IPS-20b (cell line): ENCODE measurements around the gene OR5B21.

Experiments
- H3K27ac ChIP-seq: one replicate; pipeline ENCODE4 v1.5.1; 2013; ENCODE audit warnings: low read length
- H3K27me3 ChIP-seq: 2 replicates; pipeline ENCODE4 v1.6.1; 2013; ENCODE audit warnings: mild to moderate bottlenecking, low read length, inconsistent platforms; ENCODE audit not compliant: insufficient read depth
- H3K36me3 ChIP-seq: 2 replicates; pipeline ENCODE4 v1.6.1; 2013; ENCODE audit warnings: low read depth, mild to moderate bottlenecking, inconsistent platforms, low read length, moderate library complexity; ENCODE audit not compliant: insufficient read depth
- H3K4me1 ChIP-seq: 2 replicates; pipeline ENCODE4 v1.6.1; 2013; ENCODE audit warnings: mild to moderate bottlenecking, control low read depth, inconsistent platforms, low read length, moderate library complexity; ENCODE audit not compliant: insufficient read depth
- H3K4me3 ChIP-seq: 2 replicates; pipeline ENCODE4 v1.5.1; 2013; ENCODE audit warnings: mild to moderate bottlenecking, low read length, inconsistent platforms
- H3K9ac ChIP-seq: 2 replicates; pipeline ENCODE4 v1.6.1; 2013; ENCODE audit warnings: low read depth, mild to moderate bottlenecking, inconsistent platforms, low read length, moderate library complexity
- H3K9me3 ChIP-seq: 2 replicates; pipeline ENCODE4 v1.6.1; 2013; ENCODE audit warnings: mild to moderate bottlenecking, low read depth, low read length, inconsistent platforms; ENCODE audit not compliant: insufficient read depth

Gene OR5B21

DNA sequence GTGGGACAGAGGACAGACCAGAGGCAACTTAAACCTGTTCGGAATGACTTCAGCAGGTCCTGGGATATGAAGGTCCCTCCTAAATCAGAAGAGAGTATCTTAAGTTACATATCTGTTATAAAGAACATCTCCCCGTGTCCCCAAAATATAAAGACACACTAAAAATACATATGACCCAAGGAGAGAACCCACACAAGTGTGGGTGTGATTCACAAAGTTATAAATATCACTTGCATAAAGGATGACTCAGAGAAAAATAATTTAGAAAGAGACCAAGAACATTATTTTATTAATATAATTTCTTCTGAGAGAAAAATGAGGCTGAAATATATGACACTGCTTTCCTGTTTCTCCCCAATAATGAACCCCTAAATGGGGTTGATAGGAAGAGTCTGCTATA, 14.2 kb downstream of the OR5B21 start:
- H3K9me3 ChIP-seq, result no peaks in the 10 kb centered on the region
- no peaks in the 10 kb centered on the region for H3K4me1 ChIP-seq
- H3K27ac ChIP-seq, result no peak overlapping the region
- H3K4me3 ChIP-seq, result no peak overlapping the region
- no peaks in the 10 kb centered on the region for H3K27me3 ChIP-seq
- no peak overlapping the region for H3K9ac ChIP-seq
- H3K36me3 ChIP-seq, result no peaks in the 10 kb centered on the region

DNA sequence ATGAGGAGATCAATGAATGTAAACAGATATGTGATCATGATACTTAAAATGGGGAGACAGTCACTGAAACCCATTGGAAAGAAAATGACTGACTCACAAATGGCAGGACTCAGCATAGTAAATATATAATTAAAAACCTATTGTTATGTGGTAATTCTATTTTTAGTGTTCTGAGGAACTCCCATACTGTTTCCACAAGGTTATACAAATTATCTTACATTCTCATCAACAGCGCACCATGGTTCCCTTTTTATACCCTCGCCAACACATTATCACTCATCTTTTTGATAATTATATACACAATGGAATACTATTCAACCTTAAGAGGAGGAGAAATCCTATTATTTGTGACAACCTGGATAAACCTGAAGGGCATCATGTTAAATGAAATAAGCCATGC, 17.1 kb downstream of the OR5B21 start:
- Histone ChIP-seq H3K4me3 (no peak overlapping the region), H3K4me1 (no peaks in the 10 kb centered on the region), H3K9ac (no peak overlapping the region), H3K27me3 (no peaks in the 10 kb centered on the region), H3K9me3 (no peaks in the 10 kb centered on the region), H3K27ac (no peak overlapping the region), H3K36me3 (no peaks in the 10 kb centered on the region)

DNA sequence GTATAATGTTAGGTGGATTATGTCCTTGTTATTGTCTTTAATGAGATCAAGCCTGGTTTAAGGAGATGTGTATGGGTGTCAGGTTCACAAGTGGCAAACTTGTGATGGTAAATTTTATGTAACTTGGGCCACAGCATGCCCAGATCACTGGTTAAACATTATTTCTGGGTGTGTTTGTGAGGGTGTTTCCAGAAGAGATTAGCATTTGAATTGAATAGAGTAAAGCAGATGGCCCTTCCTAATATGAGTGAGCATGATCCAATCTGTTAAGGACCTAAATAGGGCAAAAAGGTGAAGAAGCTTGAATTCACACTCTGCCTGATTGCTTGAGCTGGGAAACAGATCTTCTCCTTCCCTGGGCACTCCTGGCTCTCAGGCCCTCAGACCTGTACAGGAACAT, 20.7 kb downstream of the OR5B21 start:
- Histone ChIP-seq H3K9ac (no peak overlapping the region), H3K27me3 (no peaks in the 10 kb centered on the region), H3K36me3 (no peaks in the 10 kb centered on the region), H3K27ac (no peak overlapping the region), H3K9me3 (no peaks in the 10 kb centered on the region), H3K4me1 (no peaks in the 10 kb centered on the region), H3K4me3 (no peak overlapping the region)

- Histone ChIP-seq H3K36me3 (no peaks in the 10 kb centered on the region), H3K27ac (no peak overlapping the region), H3K9ac (no peak overlapping the region), H3K27me3 (no peaks in the 10 kb centered on the region), H3K4me3 (no peak overlapping the region), H3K9me3 (no peaks in the 10 kb centered on the region), H3K4me1 (no peaks in the 10 kb centered on the region)
Observed at GRCh38 chr11:58485961-58486360, 21.9 kb downstream of the OR5B21 start.

- H3K27me3 ChIP-seq, result no peaks in the 10 kb centered on the region
- H3K36me3 ChIP-seq, result no peaks in the 10 kb centered on the region
- no peak overlapping the region for H3K4me3 ChIP-seq
- no peaks in the 10 kb centered on the region for H3K4me1 ChIP-seq
- H3K9me3 ChIP-seq, result peaks cover 35% of the 10 kb centered on the region; the same call in 1 of the 2 replicates
- no peak overlapping the region for H3K27ac ChIP-seq
- H3K9ac ChIP-seq, result no peak overlapping the region
Observed at GRCh38 chr11:58471892-58472291, 36.0 kb downstream of the OR5B21 start.

GRCh38 chr11:58466293-58466692, 41.6 kb downstream of the OR5B21 start:
- Histone ChIP-seq H3K36me3 (no peaks in the 10 kb centered on the region), H3K4me1 (no peaks in the 10 kb centered on the region), H3K9me3 (peaks cover 22% of the 10 kb centered on the region; the same call in 1 of the 2 replicates), H3K27ac (no peak overlapping the region), H3K9ac (no peak overlapping the region), H3K4me3 (no peak overlapping the region), H3K27me3 (no peaks in the 10 kb centered on the region)

DNA sequence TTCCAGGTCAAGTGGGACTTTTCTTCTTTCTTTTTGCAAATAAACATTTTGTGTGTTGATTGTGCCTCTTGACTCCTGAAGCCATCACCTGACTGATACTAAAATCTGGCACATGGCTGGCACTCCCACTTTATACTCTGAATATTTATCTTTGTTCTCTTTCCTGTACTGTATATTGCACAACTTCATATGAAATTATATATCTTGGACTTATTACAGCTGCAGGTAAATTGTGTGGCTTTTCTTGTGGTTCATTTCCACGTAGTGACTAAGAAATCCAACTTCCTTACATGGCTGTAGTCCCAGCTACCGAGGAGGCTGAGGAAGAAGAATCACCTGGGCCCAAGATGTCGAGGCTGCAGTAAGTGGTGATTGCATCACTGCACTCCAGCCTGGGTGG, 42.2 kb downstream of the OR5B21 start:
- H3K27me3 ChIP-seq, result no peaks in the 10 kb centered on the region
- no peaks in the 10 kb centered on the region for H3K4me1 ChIP-seq
- no peak overlapping the region for H3K9ac ChIP-seq
- no peak overlapping the region for H3K4me3 ChIP-seq
- no peak overlapping the region for H3K27ac ChIP-seq
- peaks cover 17% of the 10 kb centered on the region; the same call in 1 of the 2 replicates for H3K9me3 ChIP-seq
- H3K36me3 ChIP-seq, result no peaks in the 10 kb centered on the region
